ENCODE data around the gene RNF13. TPM values are rescaled to one million over a fixed set of nuclear protein-coding genes. Genes with fewer than 3 reads are reported as not detected.

RNF13 gene
- total and polyA plus RNA-seq, 8 donors = 18.1 to 51.9 (median 35.3) TPM

DNA sequence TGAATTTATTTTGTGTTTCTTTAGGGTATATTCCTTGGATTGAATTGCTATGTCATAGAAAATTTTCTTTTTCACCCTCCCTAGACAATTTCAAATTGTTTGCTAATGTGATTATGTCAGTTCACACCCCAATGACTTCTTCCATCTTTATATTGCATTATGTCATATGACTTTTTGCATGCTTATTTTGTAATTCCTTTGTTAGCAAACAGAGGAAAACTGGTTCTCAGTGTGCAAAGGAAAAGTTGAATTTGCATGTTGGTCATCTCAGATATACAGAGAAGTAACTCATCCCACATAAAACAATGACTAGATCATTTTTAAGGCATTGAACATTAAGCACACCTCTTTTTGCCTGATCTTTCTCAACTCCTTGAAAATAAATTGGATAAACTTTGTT, 3.3 kb upstream of the RNF13 start:
- TF ChIP-seq, protein P1, sequence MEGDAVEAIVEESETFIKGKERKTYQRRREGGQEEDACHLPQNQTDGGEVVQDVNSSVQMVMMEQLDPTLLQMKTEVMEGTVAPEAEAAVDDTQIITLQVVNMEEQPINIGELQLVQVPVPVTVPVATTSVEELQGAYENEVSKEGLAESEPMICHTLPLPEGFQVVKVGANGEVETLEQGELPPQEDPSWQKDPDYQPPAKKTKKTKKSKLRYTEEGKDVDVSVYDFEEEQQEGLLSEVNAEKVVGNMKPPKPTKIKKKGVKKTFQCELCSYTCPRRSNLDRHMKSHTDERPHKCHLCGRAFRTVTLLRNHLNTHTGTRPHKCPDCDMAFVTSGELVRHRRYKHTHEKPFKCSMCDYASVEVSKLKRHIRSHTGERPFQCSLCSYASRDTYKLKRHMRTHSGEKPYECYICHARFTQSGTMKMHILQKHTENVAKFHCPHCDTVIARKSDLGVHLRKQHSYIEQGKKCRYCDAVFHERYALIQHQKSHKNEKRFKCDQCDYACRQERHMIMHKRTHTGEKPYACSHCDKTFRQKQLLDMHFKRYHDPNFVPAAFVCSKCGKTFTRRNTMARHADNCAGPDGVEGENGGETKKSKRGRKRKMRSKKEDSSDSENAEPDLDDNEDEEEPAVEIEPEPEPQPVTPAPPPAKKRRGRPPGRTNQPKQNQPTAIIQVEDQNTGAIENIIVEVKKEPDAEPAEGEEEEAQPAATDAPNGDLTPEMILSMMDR (IDR thresholded peaks at IDR 0.05) = no peak
- no peak for FAIRE-seq
- intact Hi-C loops (cut with DNase I) = no loop called here
- no peak for ATAC-seq
- no peaks in the 10 kb centered on the region for H3K9me3 ChIP-seq
- no peak overlapping the region for H3K27ac ChIP-seq
- peaks cover 3 to 5% (median 4%) of the 10 kb centered on the region in 3 donors for H3K4me1 ChIP-seq
- no peaks in the 10 kb centered on the region for H3K36me3 ChIP-seq
- DNase-seq = no peak
- no peak overlapping the region for H3K4me3 ChIP-seq
- no peaks in the 10 kb centered on the region for H3K27me3 ChIP-seq

GRCh38 chr3:149810846-149811245, 2.2 kb upstream of the RNF13 start:
- intact Hi-C loops (cut with DNase I) = no loop called here
- DNase-seq (no peak), FAIRE-seq (no peak), ATAC-seq (no peak)
- peaks cover 7 to 16% (median 15%) of the 10 kb centered on the region in 3 donors for H3K4me1 ChIP-seq
- no peaks in the 10 kb centered on the region for H3K9me3 ChIP-seq
- TF ChIP-seq, protein P1 (IDR thresholded peaks at IDR 0.05) = no peak
- no peak overlapping the region for H3K27ac ChIP-seq
- no peaks in the 10 kb centered on the region for H3K27me3 ChIP-seq
- H3K36me3 ChIP-seq = no peaks in the 10 kb centered on the region
- H3K4me3 ChIP-seq = no peak overlapping the region
- WGBS, 2 donors = 81 to 88% methylated on average over 2 of the region's 2 CpGs

DNA sequence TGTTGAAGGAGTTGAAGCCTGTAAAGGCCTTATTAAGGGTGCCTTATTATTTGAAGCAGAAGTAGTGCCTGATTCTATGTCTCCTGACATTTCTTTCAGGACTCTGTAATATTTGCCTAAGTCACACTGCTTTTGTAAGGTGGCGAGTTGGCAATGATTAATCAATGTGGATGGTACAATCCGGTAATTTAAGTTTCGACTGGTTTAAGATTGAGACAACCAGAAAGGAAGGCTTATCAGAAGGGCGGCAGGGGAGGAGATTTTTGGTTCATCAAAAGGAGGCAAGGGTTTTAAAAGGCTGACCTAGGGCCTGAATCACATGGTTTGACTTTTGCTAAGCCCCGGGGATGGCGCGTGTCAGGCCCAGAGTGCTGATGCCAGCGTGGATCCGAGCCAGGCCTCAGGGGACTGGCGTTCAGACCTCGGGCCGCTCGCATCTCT, 830 bp upstream of the RNF13 start:
- DNase-seq (no peak), ATAC-seq (peak in 3 of 4 donors; percentile 2 to 3 (median 3)), FAIRE-seq (no peak)
- no peaks in the 10 kb centered on the region for H3K36me3 ChIP-seq
- peak overlapping the region; percentile 38 to 74 (median 61) for H3K4me3 ChIP-seq
- intact Hi-C loops (cut with DNase I) = no loop called here
- 3 to 4% methylated on average over 13 of the region's 13 CpGs for WGBS, 2 donors
- TF ChIP-seq, protein P1 (IDR thresholded peaks at IDR 0.05) = no peak
- peaks cover 14 to 27% (median 25%) of the 10 kb centered on the region in 3 donors for H3K4me1 ChIP-seq
- H3K9me3 ChIP-seq = no peaks in the 10 kb centered on the region
- H3K27ac ChIP-seq = peak overlapping the region; percentile 96 to 99 (median 98)
- H3K27me3 ChIP-seq = no peaks in the 10 kb centered on the region

DNA sequence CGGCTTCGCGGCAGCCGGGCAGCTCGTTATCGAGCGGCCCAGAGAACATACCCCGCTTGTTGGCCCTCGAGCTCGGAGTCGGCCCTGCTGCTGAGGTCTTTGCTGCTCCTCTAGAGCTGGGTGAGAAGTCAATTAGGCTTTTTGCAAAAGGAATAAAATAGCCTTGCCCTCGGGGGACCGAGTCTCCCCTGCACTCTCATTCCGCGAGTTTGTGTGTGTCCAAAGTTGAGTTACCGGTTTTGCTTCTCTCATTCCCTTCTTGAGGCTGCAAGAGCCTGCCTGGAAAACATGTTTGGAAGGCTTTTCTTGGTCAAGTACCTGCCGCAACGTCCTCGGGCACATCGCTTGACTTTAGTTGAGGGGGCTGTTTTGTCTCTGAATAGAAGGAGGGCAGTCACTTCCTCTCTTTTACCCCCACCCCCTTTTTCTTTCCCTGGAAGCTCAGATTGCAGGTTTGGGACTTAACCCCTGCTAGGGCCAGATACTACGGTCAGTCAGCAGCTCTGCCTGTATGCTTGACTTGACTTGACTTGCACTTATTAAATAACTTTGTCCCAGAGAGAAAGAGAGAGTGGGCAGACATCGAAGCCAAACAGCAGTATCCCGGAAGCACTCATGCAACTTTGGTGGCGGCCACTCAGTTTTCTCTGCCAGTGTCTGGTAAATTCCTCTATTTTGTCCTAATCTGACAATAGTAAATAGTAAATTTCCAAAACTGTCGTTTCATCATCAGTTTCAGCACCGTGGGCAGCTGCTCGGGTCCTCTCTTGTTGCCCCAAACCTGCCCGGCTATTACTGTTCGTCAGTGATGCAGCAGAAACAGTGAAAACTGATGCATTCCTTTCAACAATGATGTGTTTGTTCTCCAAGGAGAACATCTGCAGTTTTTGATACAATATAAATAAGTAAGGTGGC, 609 bp downstream of the RNF13 start:
- Histone ChIP-seq H3K4me3 (peak overlapping the region; percentile 38 to 74 (median 61)), H3K4me1 (peaks cover 14 to 27% (median 25%) of the 10 kb centered on the region in 3 donors), H3K9me3 (no peaks in the 10 kb centered on the region), H3K36me3 (no peaks in the 10 kb centered on the region), H3K27me3 (no peaks in the 10 kb centered on the region), H3K27ac (peak overlapping the region; percentile 96 to 99 (median 98))
- DNase-seq = peak in 1 of 6 donors; percentile 48
- intact Hi-C loops (cut with DNase I) = no loop called here
- 0 to 1% methylated on average over 29 of the region's 29 CpGs for WGBS, 2 donors
- TF ChIP-seq, protein P1 (IDR thresholded peaks at IDR 0.05) = no peak
- FAIRE-seq = no peak
- peak; percentile 21 to 40 (median 30) for ATAC-seq

GRCh38 chr3:149815321-149815720, 2.3 kb downstream of the RNF13 start:
- intact Hi-C loops (cut with DNase I) = no loop called here
- peak overlapping the region in 1 of 4 donors; percentile 74 for H3K4me3 ChIP-seq
- no peak for FAIRE-seq

More at GRCh38 chr3:149815321-149815720, 2.3 kb downstream of the RNF13 start:
- Histone ChIP-seq H3K9me3 (no peaks in the 10 kb centered on the region), H3K27ac (peak overlapping the region in 2 of 4 donors; percentile 96 to 98), H3K27me3 (no peaks in the 10 kb centered on the region), H3K4me1 (peaks cover 14 to 27% (median 25%) of the 10 kb centered on the region in 3 donors), H3K36me3 (no peaks in the 10 kb centered on the region)
- TF ChIP-seq, protein P1 (IDR thresholded peaks at IDR 0.05) = no peak
- ATAC-seq (no peak), DNase-seq (no peak)
- 86% methylated on average over 1 of the region's 1 CpG for WGBS, 2 donors

All from pancreas (tissue), 10 donors.